Osteoblast (primary cell): ENCODE data around the gene PDCD5. TPM values are rescaled to one million over a fixed set of nuclear protein-coding genes. Genes with fewer than 3 reads are reported as not detected.

ENCODE experiments used
- DNase-seq: peaks from one replicate; pipeline ENCODE4 v3.0.0; 2011; ENCODE audit warnings: low spot score, mixed read lengths; ENCODE audit not compliant: insufficient read length; ENCODE audit errors: missing footprints
- H2AFZ ChIP-seq: 2 replicates; pipeline ENCODE4 v1.6.0; 2011; ENCODE audit warnings: mild to moderate bottlenecking, low read length
- H3K27ac ChIP-seq: 2 replicates; pipeline ENCODE4 v1.5.1; 2011; ENCODE audit warnings: mild to moderate bottlenecking, low read depth, low read length, moderate library complexity
- H3K27me3 ChIP-seq: 2 replicates; pipeline ENCODE4 v1.6.0; 2012; ENCODE audit warnings: mild to moderate bottlenecking, control low read depth, inconsistent platforms, low read length, moderate library complexity; ENCODE audit not compliant: insufficient read depth
- H3K36me3 ChIP-seq: 2 replicates; pipeline ENCODE4 v1.5.1; 2011; ENCODE audit warnings: mild to moderate bottlenecking, low read length, control low read depth, moderate library complexity; ENCODE audit not compliant: insufficient read depth
- H3K4me1 ChIP-seq: 2 replicates; pipeline ENCODE4 v1.5.1; 2011; ENCODE audit warnings: mild to moderate bottlenecking, low read length, control low read depth, moderate library complexity; ENCODE audit not compliant: insufficient read depth
- H3K4me2 ChIP-seq: 2 replicates; pipeline ENCODE4 v1.6.0; 2011; ENCODE audit warnings: mild to moderate bottlenecking, low read length; ENCODE audit not compliant: insufficient read depth
- H3K4me3 ChIP-seq: fragments of 200-600 bp; sonication (generic); 3 replicates; pipeline ENCODE4 v1.5.1; 2012; ENCODE audit warnings: mild to moderate bottlenecking, low read length, inconsistent platforms; ENCODE audit not compliant: insufficient read depth
- H3K79me2 ChIP-seq: 2 replicates; pipeline ENCODE4 v1.6.0; 2012; ENCODE audit warnings: mild to moderate bottlenecking, low read length, control low read depth, inconsistent platforms; ENCODE audit not compliant: insufficient read depth
- H3K9me3 ChIP-seq: 2 replicates; pipeline ENCODE4 v1.5.1; 2011; ENCODE audit warnings: low read depth, low read length, control low read depth
- H4K20me1 ChIP-seq: 2 replicates; pipeline ENCODE4 v1.6.0; 2012; ENCODE audit warnings: mild to moderate bottlenecking, low read length, control low read depth; ENCODE audit not compliant: insufficient read depth
- CTCF ChIP-seq: IDR thresholded peaks from 2 replicates; pipeline ENCODE4 v1.5.1; 2011; ENCODE audit warnings: mild to moderate bottlenecking, low read depth, low read length, moderate library complexity; ENCODE audit errors: extremely low read depth
- total RNA-seq: library from RNA; depleted of rRNA; stranded (reverse); fragments of >200 nt; gene quantifications from 2 replicates; pipeline ENCODE4 v1.2.3, GENCODE V29; 2012

PDCD5 gene
- total RNA-seq = 46.0 and 51.0 TPM in 2 replicates

- Histone ChIP-seq H3K36me3 (peaks cover 24% of the 10 kb centered on the region), H2AFZ (peak within 1 kb of the TSS; percentile 94), H3K9me3 (no peaks in the 10 kb centered on the region), H3K4me1 (peaks cover 6% of the 10 kb centered on the region), H4K20me1 (peaks cover 10% of the 10 kb centered on the region), H3K4me2 (peak within 1 kb of the TSS; percentile 87), H3K27me3 (no peaks in the 10 kb centered on the region), H3K4me3 (peak within 1 kb of the TSS; percentile 89), H3K79me2 (peaks cover 24% of the 10 kb centered on the region), H3K27ac (peak within 1 kb of the TSS; percentile 42)
- TF ChIP-seq CTCF = no peak
- peak; percentile 100 for DNase-seq
Observed at GRCh38 chr19:32580901-32581704, at the start of gene PDCD5. Gene PDCD5 (plus strand): TSS chr19:32581190. CDS start chr19:32581262, 72 bp downstream.

- H3K4me3 ChIP-seq = no peak overlapping the region
- TF ChIP-seq CTCF = no peak
Observed at GRCh38 chr19:32532233-32532632, 48.8 kb upstream of the PDCD5 start.

GRCh38 chr19:32537580-32537979 lies 43.4 kb upstream of the PDCD5 start:
- Histone ChIP-seq H4K20me1 (no peaks in the 10 kb centered on the region), H3K9me3 (no peaks in the 10 kb centered on the region), H3K4me2 (no peak overlapping the region), H3K79me2 (no peaks in the 10 kb centered on the region), H2AFZ (no peak overlapping the region), H3K4me1 (no peaks in the 10 kb centered on the region), H3K27ac (no peak overlapping the region), H3K4me3 (no peak overlapping the region), H3K36me3 (no peaks in the 10 kb centered on the region), H3K27me3 (no peaks in the 10 kb centered on the region)
- no peak for TF ChIP-seq CTCF
- DNase-seq = no peak

More at GRCh38 chr19:32532233-32532632, 48.8 kb upstream of the PDCD5 start:
- Histone ChIP-seq H3K9me3 (no peaks in the 10 kb centered on the region), H3K36me3 (no peaks in the 10 kb centered on the region), H4K20me1 (no peaks in the 10 kb centered on the region), H2AFZ (no peak overlapping the region), H3K4me2 (no peak overlapping the region), H3K27me3 (no peaks in the 10 kb centered on the region), H3K79me2 (no peaks in the 10 kb centered on the region), H3K27ac (no peak overlapping the region), H3K4me1 (no peaks in the 10 kb centered on the region)
- no peak for DNase-seq

GRCh38 chr19:32539240-32539916 lies 41.6 kb upstream of the PDCD5 start:
- TF ChIP-seq CTCF = no peak
- Histone ChIP-seq H3K4me3 (no peak overlapping the region), H4K20me1 (no peaks in the 10 kb centered on the region), H3K4me1 (no peaks in the 10 kb centered on the region), H3K4me2 (no peak overlapping the region), H3K9me3 (no peaks in the 10 kb centered on the region), H3K27me3 (no peaks in the 10 kb centered on the region), H3K27ac (no peak overlapping the region), H3K36me3 (no peaks in the 10 kb centered on the region), H3K79me2 (no peaks in the 10 kb centered on the region), H2AFZ (no peak overlapping the region)
- no peak for DNase-seq
